ENCODE data around the gene ARHGAP15.

Gene ARHGAP15

GRCh38 chr2:143505542-143505941 lies 376.3 kb downstream of the ARHGAP15 start:
- no peak for TF ChIP-seq CTCF (IDR thresholded peaks at IDR 0.05; ENCODE audit: low read depth, low read length, missing control alignments)

GRCh38 chr2:143513081-143513480 lies 383.9 kb downstream of the ARHGAP15 start:
- no peak for DNase-seq (ENCODE audit: low read depth)
- peak; percentile 73 for TF ChIP-seq CTCF (IDR thresholded peaks at IDR 0.05; ENCODE audit: low read depth, low read length, missing control alignments)
- H3K4me3 ChIP-seq (ENCODE audit: low read depth, low read length): no peak overlapping the region

More at GRCh38 chr2:143505542-143505941, 376.3 kb downstream of the ARHGAP15 start:
- no peak for DNase-seq (ENCODE audit: low read depth)
- H3K4me3 ChIP-seq (ENCODE audit: low read depth, low read length): no peak overlapping the region

GRCh38 chr2:143514413-143514812 lies 385.2 kb downstream of the ARHGAP15 start:
- TF ChIP-seq CTCF (IDR thresholded peaks at IDR 0.05; ENCODE audit: low read depth, low read length, missing control alignments): no peak
- no peak overlapping the region for H3K4me3 ChIP-seq (ENCODE audit: low read depth, low read length)
- no peak for DNase-seq (ENCODE audit: low read depth)

- no peak for TF ChIP-seq CTCF (IDR thresholded peaks at IDR 0.05; ENCODE audit: low read depth, low read length, missing control alignments)
- no peak for DNase-seq (ENCODE audit: low read depth)
These were observed 386.1 kb downstream of the ARHGAP15 start for GRCh38 chr2:143515318-143515717.

GRCh38 chr2:143519521-143519920 lies 390.3 kb downstream of the ARHGAP15 start:
- no peak for DNase-seq (ENCODE audit: low read depth)
- no peak for TF ChIP-seq CTCF (IDR thresholded peaks at IDR 0.05; ENCODE audit: low read depth, low read length, missing control alignments)
- H3K4me3 ChIP-seq (ENCODE audit: low read depth, low read length): no peak overlapping the region

More at GRCh38 chr2:143515318-143515717, 386.1 kb downstream of the ARHGAP15 start:
- no peak overlapping the region for H3K4me3 ChIP-seq (ENCODE audit: low read depth, low read length)

- no peak for TF ChIP-seq CTCF (IDR thresholded peaks at IDR 0.05; ENCODE audit: low read depth, low read length, missing control alignments)
- no peak overlapping the region for H3K4me3 ChIP-seq (ENCODE audit: low read depth, low read length)
- no peak for DNase-seq (ENCODE audit: low read depth)
These were observed 392.2 kb downstream of the ARHGAP15 start for GRCh38 chr2:143521396-143521795.

GRCh38 chr2:143522699-143523098 lies 393.5 kb downstream of the ARHGAP15 start:
- DNase-seq (ENCODE audit: low read depth): no peak
- no peak for TF ChIP-seq CTCF (IDR thresholded peaks at IDR 0.05; ENCODE audit: low read depth, low read length, missing control alignments)
- H3K4me3 ChIP-seq (ENCODE audit: low read depth, low read length): no peak overlapping the region

Data from GM12864 (cell line).